ENCODE measurements around the gene AP3B1. TPM values are rescaled to one million over a fixed set of nuclear protein-coding genes. Genes with fewer than 3 reads are reported as not detected.

The AP3B1 gene
- total RNA-seq, 1 experiment from 2014 or later, result 64.6 TPM

DNA sequence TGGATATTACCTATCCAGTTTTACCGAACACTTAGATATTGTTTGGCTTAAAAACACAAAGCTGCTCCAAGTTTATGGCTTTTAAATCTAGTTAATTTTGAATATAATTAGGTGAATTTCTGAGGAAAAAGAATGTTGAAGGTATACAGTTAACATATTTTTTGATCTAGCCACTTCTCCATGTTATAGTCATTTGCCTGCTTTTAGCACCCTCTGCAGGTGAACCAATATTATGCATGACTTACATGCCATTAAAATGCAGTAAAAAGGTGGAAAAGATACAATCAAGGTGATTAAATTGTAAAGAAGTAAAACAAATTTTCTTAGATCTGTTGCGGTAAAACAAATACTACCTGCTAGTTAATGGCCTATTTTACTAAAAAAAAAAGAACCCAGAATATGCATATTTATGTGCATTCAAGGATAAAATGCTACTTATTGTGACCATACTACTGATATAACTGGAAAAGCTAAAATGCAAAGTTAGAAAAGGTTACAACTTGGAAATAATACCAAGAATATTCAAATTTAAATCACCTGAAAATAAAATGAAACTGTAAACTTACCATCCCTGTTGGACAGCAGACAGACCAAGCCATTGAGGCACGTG, 132.1 kb downstream of the AP3B1 start:
- peak; percentile 14 for DNase-seq (ENCODE audit: low read depth)

DNA sequence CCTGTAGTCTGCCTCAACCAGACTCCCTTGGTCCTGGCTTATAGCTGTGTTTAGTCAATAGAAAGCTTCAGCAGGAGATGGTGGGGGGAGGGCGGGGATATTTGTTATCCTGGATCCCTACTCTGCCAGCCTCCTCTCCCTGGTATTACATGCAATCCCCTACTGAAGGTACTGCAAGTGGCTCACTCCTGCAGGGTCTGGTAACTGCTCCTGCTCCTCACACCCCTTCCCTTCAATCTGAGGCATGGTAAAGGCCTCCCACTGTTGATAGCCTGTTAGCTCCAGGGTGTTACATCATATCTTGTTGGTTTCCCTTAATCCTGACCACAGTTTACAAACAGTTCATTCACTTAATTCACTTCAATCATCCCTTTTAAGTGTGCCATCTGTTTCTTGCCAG, 137.5 kb downstream of the AP3B1 start:
- no peak for DNase-seq (ENCODE audit: low read depth)

DNA sequence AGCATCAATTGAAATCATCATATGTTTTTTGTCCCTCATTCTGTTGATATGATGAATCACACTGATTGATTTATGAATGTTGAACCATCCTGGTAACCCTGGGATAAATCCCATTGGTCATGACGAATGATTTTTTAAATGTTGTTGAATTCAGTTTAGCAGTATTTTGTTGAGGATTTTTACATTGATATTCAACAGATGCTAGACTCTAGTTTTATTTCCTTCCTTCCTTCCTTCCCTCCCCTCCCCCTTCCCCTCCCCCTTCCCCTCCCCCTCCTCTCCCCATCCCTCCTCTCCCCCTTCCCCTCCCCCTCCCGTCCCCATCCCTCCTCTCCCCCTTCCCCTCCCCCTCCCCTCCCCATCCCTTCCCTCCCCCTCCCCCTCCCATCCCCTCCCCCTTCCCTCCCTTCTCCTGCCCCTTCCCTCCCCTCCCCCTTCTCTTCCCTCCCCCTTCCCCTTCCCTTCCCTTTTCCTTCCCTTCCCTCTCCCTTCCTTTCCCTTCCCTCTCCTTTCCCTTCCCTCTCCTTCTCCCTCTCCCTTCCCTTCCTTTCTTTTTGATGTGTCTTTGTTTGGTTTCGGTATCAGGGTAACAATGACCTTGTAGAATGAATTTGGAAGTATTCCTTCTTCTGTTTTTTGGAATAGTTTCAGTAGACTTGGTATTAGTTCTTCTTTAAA, 142.8 kb downstream of the AP3B1 start:
- no peak for DNase-seq (ENCODE audit: low read depth)

DNA sequence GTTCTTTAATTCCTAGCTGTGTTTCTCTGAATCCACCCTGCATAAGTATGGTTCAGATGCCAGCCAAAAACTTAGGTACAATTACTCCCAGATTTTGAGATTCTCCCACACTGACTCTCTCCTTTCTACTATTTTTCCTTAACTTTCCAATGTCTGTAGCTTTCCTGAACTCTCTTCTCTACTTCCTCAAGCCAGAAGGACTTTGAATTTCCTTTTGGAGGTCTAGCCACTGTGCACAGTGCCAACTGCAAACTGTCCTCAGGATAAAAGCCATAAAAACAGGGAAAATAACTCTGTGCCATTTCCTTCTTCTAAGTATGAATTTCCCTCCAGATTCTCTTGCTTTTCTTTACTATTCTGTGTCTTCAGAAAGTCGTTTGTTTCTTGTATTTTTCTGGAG, 157.2 kb downstream of the AP3B1 start:
- no peak for DNase-seq (ENCODE audit: low read depth)

DNA sequence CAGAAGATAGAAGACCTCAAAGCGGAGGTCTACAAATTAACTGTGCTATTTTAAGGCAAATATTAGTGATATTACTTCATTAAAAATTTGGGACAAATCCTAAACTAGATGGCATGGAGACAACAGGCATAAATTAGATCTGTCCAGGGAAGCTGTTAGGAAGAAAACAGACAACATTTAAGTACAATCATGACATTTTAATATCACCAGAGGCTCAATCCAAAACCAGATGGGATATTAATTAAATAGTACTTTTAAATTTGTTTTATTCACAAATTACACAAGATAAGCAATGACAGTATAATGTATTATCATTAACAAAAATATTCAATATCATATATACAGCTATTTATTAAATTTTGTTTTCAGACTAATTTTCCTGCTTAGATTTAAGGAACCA, 161.1 kb downstream of the AP3B1 start:
- no peak for DNase-seq (ENCODE audit: low read depth)

DNA sequence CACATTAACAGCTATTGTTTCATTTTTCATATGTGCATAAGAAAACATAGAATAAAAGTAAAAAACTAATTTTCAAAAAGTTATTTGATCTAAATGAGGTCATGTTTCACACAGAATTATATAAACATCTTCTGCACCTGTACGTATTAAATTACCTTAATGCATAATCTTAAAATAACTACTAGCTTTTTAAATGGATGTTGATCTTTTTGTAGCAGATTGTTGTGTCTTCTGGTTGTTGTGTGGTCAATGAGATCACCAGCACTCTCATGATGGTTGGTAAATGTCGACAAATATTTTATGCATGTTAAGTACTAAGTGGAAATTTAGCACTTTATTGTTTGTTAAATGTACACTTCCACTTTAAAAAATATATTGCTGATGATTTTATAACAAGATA, 162.0 kb downstream of the AP3B1 start:
- no peak for DNase-seq (ENCODE audit: low read depth)

DNA sequence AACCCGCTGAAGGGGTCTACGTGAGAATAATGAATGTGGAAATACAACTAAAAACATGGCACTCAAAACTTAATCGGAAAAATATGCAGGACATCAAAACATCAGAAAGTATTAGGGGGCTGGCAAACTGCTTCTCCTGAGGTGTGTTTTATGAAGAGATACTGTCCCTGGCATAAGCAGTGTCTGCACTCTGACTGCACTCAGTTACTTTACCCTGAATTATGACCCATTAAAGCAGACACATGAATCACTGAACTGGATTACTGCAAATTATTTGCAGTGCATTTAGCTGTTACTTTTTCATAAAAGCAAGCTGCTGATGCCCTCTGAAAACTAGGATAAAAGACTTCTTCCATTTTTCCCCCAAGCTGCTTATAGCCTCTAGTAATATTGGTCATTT, 164.9 kb downstream of the AP3B1 start:
- DNase-seq (ENCODE audit: low read depth), result no peak

DNA sequence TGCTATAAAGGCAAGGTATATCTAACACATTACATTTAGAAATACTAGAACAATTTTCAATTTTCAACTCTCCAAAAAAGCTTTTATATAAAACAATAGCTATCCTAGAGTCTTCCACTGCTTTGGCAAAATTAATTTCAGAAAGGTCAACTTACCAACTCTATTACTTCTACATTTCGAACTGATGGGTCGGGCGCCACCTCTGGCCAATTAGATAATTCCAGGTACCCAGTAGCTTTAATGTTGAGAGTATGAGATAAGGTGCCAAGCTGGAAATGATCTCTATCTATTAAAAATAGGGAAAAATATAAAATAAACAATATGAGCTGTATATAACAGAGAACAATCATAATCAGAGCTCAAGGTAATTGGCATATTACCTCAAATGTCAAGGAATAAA, 166.6 kb downstream of the AP3B1 start:
- no peak for DNase-seq (ENCODE audit: low read depth)

DNA sequence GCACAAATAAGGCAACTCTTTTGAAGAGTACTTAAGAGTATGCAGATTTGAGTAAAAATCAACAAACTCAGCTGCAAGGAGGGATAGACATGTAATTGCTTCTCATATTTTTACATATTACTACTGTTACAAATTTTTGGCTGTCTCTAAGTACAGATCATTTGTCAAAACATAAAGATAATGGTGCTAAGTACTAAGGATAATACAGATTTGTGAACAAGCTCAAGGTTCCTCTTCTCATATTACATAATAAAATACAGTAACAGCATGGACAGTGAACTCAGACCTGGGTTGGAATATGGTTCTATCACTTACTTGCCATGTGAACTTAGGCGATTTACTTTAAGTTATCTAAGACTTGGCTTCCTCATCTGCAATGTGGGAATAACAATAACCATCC, 168.0 kb downstream of the AP3B1 start:
- no peak for DNase-seq (ENCODE audit: low read depth)

DNA sequence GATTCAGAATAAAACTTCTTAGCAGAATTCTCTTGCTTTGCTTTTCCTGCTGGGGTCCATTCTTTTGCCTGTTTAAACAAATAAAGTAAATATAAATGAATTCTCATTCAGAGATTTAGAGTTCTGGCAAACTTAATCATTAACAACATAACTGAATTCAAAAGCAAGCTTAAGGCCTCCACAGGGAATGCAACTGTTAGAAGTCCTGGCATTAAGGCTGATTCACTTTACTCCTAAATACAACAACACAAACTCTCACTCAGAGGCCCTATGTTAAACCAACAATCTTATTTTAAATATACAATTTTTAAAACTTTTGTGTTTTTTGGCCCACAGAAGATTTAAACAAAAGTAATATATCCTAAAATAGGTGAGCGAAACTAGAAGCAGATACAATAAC, 178.3 kb downstream of the AP3B1 start:
- no peak for DNase-seq (ENCODE audit: low read depth)

DNA sequence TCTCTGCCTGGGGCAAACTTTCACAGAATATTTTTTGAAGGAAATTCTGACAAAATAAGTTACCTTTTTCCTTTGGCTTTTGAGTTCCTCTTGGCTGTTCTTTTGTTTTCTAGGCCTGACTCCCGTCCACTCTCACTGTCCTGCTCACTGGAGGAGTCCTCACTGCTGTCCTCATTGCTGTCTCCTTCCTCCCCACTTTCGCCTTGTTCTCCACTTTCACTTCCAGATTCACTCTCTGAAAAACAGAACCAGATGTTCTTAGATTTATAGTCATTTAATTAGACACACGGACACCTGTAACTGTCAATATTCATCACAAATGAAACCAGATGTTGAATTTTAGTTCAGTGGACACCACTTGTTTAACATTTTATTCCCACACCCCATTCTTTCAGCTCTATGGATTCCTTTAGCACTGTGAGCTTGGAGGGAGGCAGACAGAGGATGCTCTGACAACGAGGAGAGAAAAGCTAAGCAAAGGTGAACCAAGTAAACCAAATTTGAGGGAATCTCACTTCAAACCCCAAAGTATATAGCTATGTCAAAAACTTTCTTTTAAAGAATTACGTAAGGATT, 180.7 kb downstream of the AP3B1 start:
- DNase-seq (ENCODE audit: low read depth), result no peak

DNA sequence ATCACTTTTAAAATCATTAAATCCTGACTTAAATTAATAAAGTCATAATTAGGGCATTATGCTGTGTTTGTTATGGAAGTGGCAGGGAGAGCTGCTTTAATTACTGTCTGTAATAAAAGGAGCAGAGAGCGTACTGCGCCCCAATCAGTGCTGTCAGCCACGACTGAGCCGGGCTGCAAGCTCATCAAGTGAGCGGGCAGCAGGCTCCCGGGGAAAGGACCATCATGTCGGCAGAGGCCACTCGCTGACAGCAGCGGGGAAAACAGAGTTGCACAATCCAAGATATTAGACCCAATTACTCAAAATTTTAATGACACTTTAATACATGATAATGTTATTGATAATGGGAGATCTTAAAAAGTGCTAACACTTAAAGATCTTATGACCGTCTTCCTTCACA, 181.6 kb downstream of the AP3B1 start:
- no peak for DNase-seq (ENCODE audit: low read depth)

DNA sequence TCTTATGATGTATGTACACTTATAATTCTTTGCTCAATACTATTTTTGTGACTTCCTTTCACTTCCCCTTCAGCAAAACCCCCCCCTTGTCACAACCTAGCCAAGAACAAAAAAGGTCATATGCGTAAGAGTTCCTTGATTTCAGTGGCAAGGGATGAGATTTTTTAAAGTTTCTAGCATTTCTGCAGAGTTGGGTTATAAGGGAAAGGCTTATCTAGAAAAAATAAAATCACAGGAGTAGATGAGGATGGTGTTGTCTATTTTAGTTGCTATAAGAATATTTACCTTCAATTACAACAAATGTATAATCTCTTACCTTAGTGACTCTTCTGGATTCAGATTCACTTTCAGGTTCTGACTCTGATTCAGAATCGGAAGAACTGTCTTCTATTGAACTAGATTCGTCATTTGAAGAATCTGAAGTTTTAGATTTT, 184.6 kb downstream of the AP3B1 start:
- DNase-seq (ENCODE audit: low read depth), result no peak

DNA sequence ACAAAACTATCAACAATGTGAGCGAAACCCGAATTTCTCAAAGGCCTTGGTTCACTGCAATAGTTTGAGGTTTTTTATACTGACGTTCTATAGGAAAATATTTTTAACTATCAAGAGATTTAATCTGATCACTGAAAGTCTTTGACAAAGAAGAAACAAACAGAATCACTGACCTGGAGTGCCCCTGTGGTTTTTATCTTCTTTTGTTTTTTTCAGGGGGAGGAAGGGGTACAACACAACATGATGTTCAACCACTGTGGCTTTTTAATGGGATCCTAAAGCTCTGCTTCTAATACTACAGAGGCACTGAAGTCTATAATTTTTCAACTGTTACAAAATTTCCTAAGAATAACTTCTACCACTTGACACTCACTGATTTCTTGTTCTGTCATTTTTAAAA, 185.9 kb downstream of the AP3B1 start:
- no peak for DNase-seq (ENCODE audit: low read depth)

DNA sequence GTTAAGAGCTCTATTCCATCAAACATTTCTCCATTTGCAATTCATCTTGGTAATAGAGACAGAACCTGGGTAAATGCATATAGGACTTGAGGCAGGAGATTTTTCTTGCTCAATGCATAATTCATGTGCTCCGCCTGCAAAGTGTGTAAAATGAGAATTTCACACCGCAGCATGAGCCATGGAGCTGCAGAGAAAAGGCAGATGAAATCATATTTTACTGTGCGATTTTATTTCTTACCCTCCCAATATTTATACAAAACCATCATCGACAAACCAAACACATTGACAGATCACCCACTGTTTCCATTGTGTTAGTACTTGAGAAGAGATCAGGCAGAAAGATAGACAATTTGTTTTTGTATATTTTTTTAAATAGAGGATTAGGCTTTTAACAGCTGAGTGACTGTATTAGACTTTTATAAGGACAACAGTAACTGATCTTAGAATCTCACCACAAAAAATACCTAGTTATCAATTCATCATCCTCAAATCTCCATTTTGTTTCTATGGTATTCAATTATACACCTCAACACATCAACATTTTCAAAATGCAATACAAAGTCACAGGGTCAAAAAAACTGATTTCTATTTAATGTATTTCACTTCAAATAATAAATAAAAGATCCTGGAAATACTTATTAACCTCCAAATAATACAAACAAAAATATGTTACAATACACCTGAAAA, 191.1 kb downstream of the AP3B1 start:
- no peak for DNase-seq (ENCODE audit: low read depth)

DNA sequence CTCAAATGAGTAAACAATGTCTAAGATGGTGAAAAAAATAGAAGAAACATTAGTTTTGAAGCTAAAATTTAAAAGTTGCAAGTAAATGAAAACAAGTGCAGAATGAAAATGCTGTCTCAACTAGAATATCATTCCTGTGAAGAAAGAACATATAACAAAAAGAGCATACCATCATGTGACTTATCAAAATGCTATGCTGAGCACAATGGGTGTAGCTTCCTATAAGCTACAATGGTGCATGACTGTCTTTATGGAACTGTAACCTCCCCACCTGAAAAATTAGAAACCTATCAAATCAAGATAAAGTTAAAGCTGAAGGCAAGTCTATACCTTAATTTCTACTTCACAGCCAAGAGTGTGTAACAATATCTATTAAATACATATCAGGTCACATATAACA, 192.0 kb downstream of the AP3B1 start:
- DNase-seq (ENCODE audit: low read depth), result no peak

DNA sequence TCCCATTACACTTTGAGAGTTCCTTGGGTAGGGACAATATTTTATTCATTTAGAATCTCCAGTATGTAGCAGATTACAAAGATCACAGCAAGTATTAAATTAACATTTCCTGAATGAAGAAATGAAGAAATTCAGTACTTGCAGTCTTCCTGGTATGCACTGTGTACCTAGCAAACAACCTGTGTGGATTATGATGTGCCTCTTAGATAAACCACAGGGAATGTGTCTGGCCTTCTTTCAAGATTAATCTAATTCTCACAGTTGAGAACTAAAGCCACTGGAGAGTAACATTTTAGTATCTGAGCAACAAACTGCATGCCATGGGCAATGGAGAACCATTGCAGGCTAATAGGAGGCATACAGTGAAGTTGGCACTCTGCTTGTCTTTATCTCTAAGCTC, 199.4 kb downstream of the AP3B1 start:
- DNase-seq (ENCODE audit: low read depth), result no peak

DNA sequence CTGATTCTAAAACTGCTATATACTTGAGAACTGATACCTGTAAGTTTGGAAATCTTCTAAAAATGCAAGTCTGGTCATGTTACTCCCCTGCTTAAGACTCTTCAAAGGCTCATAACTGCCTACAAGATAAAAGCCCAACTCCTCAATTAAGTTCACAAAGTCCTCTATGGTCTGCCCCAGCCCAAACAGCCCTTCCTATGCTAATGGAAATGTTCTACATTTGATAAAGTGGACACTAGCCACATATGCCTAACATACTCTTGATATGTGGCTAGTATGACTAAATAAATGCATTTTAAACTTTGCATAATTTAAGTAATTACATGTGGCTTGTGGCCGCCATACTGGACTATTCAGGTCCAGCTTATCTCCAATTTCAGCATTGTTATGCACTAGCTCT, 204.5 kb downstream of the AP3B1 start:
- no peak for DNase-seq (ENCODE audit: low read depth)

DNA sequence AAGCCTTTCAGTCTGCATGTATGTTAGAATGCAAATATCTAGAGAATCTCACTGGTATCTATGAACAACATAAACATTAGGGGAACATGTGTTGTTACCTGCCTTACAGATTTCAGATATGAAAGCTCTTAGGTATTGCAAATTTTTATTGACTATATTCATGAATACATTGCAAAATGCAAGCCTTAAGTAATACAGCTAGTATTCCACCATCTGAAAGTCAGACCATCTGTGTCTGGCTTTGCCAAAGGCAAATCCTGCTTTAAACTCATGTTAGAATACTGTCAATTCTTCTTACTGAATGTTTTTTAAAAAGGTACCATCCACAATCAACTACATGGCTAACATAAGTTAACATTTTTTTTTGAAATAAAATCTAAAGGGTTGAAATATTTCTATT, 215.6 kb downstream of the AP3B1 start:
- no peak for DNase-seq (ENCODE audit: low read depth)

DNA sequence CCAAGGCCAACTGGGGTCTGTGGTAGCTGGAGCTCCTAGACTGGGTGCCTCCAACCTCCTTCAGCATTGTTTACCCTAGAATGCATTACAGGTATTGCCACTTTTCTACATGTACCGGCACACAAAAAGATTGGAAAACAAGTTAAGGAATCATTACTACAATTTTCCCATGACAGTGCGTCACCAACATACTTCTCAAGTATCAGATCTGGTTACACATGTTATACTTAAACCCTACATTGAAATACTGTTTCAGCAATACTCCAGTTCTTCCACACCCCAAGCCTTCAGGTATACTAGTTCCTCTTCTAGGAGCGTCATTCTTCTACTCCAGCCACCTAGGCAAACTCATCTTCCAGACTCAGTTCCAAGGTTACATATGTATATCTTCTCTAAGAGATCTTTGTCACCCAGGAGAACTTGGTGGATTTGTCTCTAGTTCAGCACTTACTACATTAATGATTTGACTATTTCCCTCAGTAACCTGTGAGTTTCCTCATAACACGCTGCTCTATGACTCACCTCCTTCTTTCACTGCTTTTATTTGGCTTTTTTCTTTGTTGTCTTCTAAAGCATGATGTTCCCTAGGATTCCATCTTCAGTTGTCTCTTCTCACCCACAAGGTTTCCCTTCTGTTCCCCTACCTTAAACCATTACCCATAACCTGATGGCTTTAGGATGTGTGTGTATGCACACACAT, 217.0 kb downstream of the AP3B1 start:
- DNase-seq (ENCODE audit: low read depth), result peak; percentile 4

DNA sequence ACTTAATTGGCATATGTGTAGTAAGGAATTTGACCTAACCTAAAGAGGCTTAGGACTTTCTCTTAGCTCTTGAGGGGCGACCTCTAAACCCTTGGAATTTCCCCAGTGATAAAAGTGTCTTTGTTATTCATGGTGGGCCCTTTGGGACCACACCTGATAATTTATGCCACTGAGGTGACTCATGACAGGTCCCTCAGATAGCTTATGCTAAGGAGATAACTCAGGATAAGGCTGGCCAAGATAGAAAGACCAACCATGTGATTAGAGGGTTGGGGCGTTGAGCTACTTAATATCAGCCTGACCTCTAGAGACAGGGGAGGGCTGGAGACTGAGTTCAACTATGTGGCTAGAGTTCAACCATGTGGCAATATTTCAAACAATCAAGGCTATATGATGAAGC, 218.1 kb downstream of the AP3B1 start:
- no peak for DNase-seq (ENCODE audit: low read depth)

DNA sequence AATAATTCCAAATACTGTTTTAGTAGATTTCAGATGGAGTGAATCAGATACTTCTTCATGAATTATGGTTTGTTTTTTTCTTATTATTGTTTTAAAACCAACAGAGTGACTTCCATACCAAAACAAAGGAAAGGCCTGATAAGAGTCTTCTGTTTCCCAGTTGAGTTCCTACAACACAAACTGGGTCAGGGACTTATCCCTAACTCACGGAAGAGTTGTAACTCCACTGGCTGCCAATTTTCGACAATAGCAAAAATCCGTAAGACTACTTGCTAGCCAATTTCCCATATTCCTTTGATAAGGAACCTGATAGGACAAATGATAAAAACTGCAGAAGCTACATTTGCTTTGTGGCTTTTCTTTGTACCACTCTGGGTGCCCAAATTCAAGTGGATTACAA, 219.2 kb downstream of the AP3B1 start:
- no peak for DNase-seq (ENCODE audit: low read depth)

All from LHCN-M2 (cell line).